Measurements from ENCODE around the gene XPA.
"Not testable (repeated sequence)": the region's sequence is repeated elsewhere in the genome, so short reads cannot be mapped to it uniquely, and the experiment has no call there.

The XPA gene

GRCh38 chr9:97704345-97704677 lies 7.2 kb upstream of the XPA start:
- H2AFZ ChIP-seq (ENCODE audit: low read length) = no peak overlapping the region
- H3K9me2 ChIP-seq (replicated peaks; ENCODE audit: low read depth, low read length) = no peaks in the 10 kb centered on the region
- H3F3A ChIP-seq (ENCODE audit: low read depth) = no peaks in the 10 kb centered on the region
- no peaks in the 10 kb centered on the region for H3K4me1 ChIP-seq (ENCODE audit: insufficient read depth, low read length, poor library complexity, severe bottlenecking)
- no peaks in the 10 kb centered on the region for H4K20me1 ChIP-seq (ENCODE audit: insufficient read depth, low read length, poor library complexity, severe bottlenecking)
- H3K9me3 ChIP-seq (ENCODE audit: insufficient read depth, low read depth, low read length) = no peaks in the 10 kb centered on the region
- H3K4me3 ChIP-seq (ENCODE audit: low read length, poor library complexity, severe bottlenecking) = no peak overlapping the region
- no peaks in the 10 kb centered on the region for H3K36me3 ChIP-seq (ENCODE audit: insufficient read depth, low read length)
- H3K27me3 ChIP-seq (ENCODE audit: insufficient read depth, low read length, poor library complexity, severe bottlenecking) = peaks cover 87% of the 10 kb centered on the region
- no peak overlapping the region for H3K9ac ChIP-seq (ENCODE audit: low read depth, low read length, poor library complexity, severe bottlenecking)
- no peak overlapping the region for H3K4me2 ChIP-seq (ENCODE audit: low read depth, low read length, poor library complexity, severe bottlenecking)
- TF ChIP-seq, protein P1, sequence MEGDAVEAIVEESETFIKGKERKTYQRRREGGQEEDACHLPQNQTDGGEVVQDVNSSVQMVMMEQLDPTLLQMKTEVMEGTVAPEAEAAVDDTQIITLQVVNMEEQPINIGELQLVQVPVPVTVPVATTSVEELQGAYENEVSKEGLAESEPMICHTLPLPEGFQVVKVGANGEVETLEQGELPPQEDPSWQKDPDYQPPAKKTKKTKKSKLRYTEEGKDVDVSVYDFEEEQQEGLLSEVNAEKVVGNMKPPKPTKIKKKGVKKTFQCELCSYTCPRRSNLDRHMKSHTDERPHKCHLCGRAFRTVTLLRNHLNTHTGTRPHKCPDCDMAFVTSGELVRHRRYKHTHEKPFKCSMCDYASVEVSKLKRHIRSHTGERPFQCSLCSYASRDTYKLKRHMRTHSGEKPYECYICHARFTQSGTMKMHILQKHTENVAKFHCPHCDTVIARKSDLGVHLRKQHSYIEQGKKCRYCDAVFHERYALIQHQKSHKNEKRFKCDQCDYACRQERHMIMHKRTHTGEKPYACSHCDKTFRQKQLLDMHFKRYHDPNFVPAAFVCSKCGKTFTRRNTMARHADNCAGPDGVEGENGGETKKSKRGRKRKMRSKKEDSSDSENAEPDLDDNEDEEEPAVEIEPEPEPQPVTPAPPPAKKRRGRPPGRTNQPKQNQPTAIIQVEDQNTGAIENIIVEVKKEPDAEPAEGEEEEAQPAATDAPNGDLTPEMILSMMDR (conservative IDR thresholded peaks at IDR 0.05; ENCODE audit: low read length) = no peak
- TF ChIP-seq EZH2phosphoT487 (IDR thresholded peaks at IDR 0.05; ENCODE audit: borderline replicate concordance) = no peak
- H3K79me2 ChIP-seq (ENCODE audit: insufficient read depth, low read length) = no peaks in the 10 kb centered on the region

GRCh38 chr9:97703437-97704344 lies 6.6 kb upstream of the XPA start:
- Histone ChIP-seq H3K9ac (ENCODE audit: low read depth, low read length, poor library complexity, severe bottlenecking) (no peak overlapping the region), H3K9me3 (ENCODE audit: insufficient read depth, low read depth, low read length) (no peaks in the 10 kb centered on the region), H3K36me3 (ENCODE audit: insufficient read depth, low read length) (no peaks in the 10 kb centered on the region), H3K4me2 (ENCODE audit: low read depth, low read length, poor library complexity, severe bottlenecking) (no peak overlapping the region), H3F3A (ENCODE audit: low read depth) (no peaks in the 10 kb centered on the region), H3K79me2 (ENCODE audit: insufficient read depth, low read length) (no peaks in the 10 kb centered on the region), H3K27me3 (ENCODE audit: insufficient read depth, low read length, poor library complexity, severe bottlenecking) (peaks cover 87% of the 10 kb centered on the region), H4K20me1 (ENCODE audit: insufficient read depth, low read length, poor library complexity, severe bottlenecking) (no peaks in the 10 kb centered on the region), H3K9me2 (replicated peaks; ENCODE audit: low read depth, low read length) (no peaks in the 10 kb centered on the region), H3K4me3 (ENCODE audit: low read length, poor library complexity, severe bottlenecking) (no peak overlapping the region), H2AFZ (ENCODE audit: low read length) (no peak overlapping the region), H3K4me1 (ENCODE audit: insufficient read depth, low read length, poor library complexity, severe bottlenecking) (no peaks in the 10 kb centered on the region)
- no peak for TF ChIP-seq EZH2phosphoT487 (IDR thresholded peaks at IDR 0.05; ENCODE audit: borderline replicate concordance)
- TF ChIP-seq, protein P1 (conservative IDR thresholded peaks at IDR 0.05; ENCODE audit: low read length) = no peak

DNA sequence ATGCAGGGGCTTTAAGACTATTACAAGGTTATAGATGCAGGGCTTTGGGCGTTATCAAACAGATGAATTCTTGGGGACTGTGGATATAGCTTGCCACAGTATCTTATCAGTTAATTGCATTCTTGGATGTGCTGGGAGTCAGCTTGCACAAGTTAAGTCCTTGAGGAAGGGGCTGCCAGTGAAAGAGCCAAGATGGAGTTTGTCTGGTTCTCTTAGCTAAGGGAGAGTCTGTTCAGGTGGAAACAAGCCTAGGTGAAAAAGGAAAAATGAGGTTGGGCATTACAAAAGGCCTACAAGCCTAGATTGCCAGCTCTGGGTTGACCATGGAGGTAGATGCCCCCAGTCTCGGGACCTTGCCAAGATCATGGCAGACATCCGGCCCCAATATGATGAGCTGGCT lies 2.7 kb upstream of the XPA start:
- not testable (repeated sequence) for H3K36me3 ChIP-seq (ENCODE audit: insufficient read depth, low read length); H3F3A ChIP-seq (ENCODE audit: low read depth); H3K4me2 ChIP-seq (ENCODE audit: low read depth, low read length, poor library complexity, severe bottlenecking); H3K9me3 ChIP-seq (ENCODE audit: insufficient read depth, low read depth, low read length); H4K20me1 ChIP-seq (ENCODE audit: insufficient read depth, low read length, poor library complexity, severe bottlenecking); H3K4me3 ChIP-seq (ENCODE audit: low read length, poor library complexity, severe bottlenecking); H2AFZ ChIP-seq (ENCODE audit: low read length); H3K9ac ChIP-seq (ENCODE audit: low read depth, low read length, poor library complexity, severe bottlenecking); H3K9me2 ChIP-seq (replicated peaks; ENCODE audit: low read depth, low read length)
- Histone ChIP-seq H3K79me2 (ENCODE audit: insufficient read depth, low read length) (peaks cover 14% of the 10 kb centered on the region; the same call in 1 of the 2 replicates), H3K27me3 (ENCODE audit: insufficient read depth, low read length, poor library complexity, severe bottlenecking) (peaks cover 60% of the 10 kb centered on the region), H3K4me1 (ENCODE audit: insufficient read depth, low read length, poor library complexity, severe bottlenecking) (peaks cover 23% of the 10 kb centered on the region)

DNA sequence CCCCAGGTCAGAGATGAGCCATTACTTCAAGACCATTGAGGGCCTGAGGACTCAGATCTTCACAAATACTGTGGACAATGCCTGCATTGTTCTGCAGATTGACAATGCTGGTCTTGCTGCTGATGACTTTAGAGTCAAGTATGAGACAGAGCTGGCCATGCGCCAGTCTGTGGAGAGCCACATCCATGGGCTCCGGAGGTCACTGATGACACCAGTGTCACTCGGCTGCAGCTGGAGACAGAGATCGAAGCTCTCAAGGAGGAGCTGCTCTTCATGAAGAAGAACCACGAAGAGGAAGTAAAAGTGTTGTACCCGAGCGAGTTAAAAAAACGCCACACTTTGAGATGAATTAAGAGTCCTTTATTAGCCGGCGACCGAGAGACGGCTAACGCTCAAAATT lies 2.1 kb upstream of the XPA start:
- not testable (repeated sequence) for H3K36me3 ChIP-seq (ENCODE audit: insufficient read depth, low read length); H3K9ac ChIP-seq (ENCODE audit: low read depth, low read length, poor library complexity, severe bottlenecking); H3F3A ChIP-seq (ENCODE audit: low read depth); H3K4me3 ChIP-seq (ENCODE audit: low read length, poor library complexity, severe bottlenecking); H3K4me2 ChIP-seq (ENCODE audit: low read depth, low read length, poor library complexity, severe bottlenecking); H3K9me2 ChIP-seq (replicated peaks; ENCODE audit: low read depth, low read length); H4K20me1 ChIP-seq (ENCODE audit: insufficient read depth, low read length, poor library complexity, severe bottlenecking); H3K9me3 ChIP-seq (ENCODE audit: insufficient read depth, low read depth, low read length); H2AFZ ChIP-seq (ENCODE audit: low read length)
- peaks cover 28% of the 10 kb centered on the region for H3K4me1 ChIP-seq (ENCODE audit: insufficient read depth, low read length, poor library complexity, severe bottlenecking)
- H3K27me3 ChIP-seq (ENCODE audit: insufficient read depth, low read length, poor library complexity, severe bottlenecking) = peaks cover 55% of the 10 kb centered on the region
- H3K79me2 ChIP-seq (ENCODE audit: insufficient read depth, low read length) = peaks cover 14% of the 10 kb centered on the region; the same call in 1 of the 2 replicates

Measured in Loucy (cell line).